GM10847 (cell line): ENCODE data around the gene SIX5.

Experiments used
- POLR2A ChIP-seq: IDR thresholded peaks from 2 replicates; pipeline ENCODE4 v1.6.1; 2011; ENCODE audit not compliant: insufficient read length; ENCODE audit errors: extremely low read depth

SIX5 gene

DNA sequence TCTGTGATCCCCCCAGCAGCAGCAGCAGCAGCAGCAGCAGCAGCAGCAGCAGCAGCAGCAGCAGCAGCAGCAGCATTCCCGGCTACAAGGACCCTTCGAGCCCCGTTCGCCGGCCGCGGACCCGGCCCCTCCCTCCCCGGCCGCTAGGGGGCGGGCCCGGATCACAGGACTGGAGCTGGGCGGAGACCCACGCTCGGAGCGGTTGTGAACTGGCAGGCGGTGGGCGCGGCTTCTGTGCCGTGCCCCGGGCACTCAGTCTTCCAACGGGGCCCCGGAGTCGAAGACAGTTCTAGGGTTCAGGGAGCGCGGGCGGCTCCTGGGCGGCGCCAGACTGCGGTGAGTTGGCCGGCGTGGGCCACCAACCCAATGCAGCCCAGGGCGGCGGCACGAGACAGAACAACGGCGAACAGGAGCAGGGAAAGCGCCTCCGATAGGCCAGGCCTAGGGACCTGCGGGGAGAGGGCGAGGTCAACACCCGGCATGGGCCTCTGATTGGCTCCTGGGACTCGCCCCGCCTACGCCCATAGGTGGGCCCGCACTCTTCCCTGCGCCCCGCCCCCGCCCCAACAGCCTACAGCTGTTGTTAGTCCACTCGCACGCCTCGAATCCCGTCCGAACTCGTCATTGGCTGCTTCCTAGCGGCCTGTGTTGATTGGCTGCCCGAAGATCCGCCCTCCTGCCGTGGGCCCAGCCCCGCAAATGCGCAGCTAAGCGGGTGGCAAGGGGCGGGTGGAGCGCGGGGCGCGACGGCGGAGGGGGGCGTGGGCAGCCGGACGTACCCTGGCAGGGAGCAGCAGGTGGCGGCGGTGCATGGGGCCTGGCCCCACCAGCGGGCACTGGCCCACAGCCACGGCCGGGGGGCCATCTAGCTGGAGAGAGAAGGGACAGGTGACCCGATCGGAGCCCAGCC, 1.4 kb upstream of the SIX5 start:
- TF ChIP-seq POLR2A, result no peak

DNA sequence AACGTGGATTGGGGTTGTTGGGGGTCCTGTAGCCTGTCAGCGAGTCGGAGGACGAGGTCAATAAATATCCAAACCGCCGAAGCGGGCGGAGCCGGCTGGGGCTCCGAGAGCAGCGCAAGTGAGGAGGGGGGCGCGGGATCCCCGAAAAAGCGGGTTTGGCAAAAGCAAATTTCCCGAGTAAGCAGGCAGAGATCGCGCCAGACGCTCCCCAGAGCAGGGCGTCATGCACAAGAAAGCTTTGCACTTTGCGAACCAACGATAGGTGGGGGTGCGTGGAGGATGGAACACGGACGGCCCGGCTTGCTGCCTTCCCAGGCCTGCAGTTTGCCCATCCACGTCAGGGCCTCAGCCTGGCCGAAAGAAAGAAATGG, 754 bp upstream of the SIX5 start:
- no peak for TF ChIP-seq POLR2A

DNA sequence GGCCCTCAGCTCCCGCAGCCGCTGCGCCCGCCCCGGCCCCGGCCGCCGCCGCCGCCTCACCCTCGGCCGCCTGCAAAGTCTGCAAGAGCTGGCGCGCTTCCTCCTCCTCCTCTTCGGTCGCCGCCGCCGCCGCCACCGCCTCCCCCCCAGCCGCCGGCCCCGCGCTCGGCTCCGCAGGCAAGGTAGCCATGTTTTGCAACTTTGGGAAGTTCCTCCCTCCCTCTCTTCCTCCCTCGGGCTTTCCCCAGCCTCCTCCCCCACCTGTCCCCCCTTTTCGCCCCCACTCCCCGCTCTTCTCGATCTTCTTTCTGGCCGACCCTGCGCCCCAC, 433 bp downstream of the SIX5 start:
- TF ChIP-seq POLR2A, result no peak

DNA sequence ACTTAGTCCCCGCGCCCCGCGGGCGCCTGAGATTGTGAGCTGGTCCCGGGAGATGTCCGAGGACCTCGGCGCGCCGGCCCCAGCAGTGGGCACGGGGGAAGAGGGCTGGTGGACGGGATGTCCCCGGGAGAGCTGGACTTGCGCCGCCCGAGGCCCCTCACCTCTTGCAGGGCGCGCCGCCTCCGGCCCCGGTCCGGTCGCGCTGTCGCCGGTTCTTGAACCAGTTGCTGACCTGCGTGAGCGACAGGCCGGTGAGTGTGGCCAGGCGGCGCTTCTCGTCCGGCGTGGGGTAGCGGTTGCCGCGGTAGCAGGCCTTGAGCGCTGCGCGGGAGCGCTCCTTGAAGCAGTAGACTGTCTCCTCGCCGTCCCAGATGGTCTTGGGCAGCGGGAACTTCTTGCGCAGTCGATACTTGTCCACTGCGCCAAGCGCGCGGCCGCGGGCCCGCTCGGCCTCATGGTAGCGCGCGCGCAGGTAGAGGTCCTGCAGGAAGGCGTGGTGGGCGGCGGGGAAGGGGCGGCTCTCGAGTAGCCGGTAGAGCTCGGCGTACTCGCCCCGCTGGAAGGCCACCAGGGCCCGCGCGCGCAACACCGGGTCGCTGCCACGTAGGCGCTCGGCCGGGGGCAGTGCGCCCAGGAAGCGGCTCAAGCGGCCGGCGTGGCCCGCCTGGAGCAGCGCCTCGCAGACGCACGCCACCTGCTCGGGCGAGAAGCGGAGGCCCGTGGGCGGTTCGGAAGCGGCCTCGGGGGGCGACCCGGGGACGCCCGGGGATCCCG, 984 bp downstream of the SIX5 start:
- peak; percentile 22 for TF ChIP-seq POLR2A

DNA sequence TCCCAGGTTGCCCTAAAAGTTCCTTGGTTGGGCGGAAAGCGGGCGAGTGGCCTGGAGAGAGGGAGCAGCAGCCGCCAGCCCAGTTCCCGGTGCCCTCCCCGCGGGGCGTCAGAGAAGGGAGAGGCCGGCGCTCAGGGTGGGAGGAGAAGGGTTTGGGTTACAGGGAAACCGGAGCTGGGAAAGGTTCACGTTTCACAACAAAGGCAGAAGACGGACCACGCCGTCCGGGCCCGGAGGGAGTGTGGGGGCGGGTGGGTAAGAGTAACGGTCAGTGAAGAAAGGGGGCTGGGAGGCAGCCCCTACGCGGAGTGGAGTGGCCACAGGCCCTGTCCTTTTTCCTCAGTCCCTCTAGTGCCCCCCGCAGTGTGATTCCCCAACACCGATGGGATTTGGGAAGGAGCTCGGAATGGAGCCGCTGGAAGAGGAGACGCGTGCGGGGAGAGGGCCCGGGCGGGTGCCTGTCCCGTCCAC, 1.6 kb downstream of the SIX5 start:
- TF ChIP-seq POLR2A, result no peak

DNA sequence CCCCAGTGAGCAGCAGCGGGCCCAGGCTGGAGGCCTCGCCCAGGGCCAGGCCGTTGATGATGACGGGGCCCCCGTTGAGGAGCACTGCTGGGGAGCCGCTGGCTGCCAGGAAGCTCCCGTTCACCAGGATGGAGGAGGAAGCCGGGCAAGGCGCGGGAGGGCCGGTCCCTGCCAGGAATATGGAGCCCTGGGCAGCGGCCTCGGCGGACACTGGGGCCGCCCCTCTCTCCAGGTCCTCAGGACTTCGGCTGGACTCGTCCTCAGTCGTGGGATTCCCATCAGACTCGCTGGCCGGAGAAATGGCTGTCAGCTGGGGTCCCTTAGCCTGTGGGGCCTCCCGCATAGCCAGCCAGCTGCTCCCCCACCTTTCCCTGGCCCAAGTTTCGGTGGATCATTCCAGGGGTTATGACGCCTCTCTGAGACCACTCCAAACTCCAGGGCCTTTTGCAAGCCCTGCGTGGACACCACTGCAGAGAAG, 2.1 kb downstream of the SIX5 start:
- TF ChIP-seq POLR2A, result no peak

DNA sequence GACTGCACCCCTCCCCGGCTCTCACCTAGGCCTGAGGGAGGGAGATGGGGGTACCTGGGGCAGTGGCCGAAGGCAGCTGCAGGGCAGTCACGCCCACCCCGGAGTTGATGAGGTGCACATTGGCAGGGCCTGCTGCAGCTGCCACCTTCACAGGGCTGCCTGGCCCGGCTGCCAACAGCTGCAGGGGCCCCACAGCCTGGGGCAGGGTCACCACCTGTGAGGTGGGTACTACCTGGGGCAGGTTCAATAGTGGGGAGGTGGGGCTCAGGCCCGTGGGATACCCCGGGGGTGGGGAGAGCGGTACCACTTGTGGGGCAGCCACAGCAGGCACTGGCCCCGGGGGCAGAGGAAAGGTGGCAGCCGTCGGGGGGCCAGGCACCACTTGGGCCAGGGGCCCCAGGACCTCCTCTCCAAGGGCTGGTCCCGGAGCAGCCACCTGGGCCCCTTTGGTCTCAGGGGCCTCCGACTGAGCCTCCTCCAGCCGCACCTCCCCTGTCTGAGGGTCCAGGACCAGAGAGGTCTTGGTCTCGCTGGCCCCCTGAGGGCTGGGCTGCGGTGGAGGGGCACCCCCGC, 2.7 kb downstream of the SIX5 start:
- no peak for TF ChIP-seq POLR2A

DNA sequence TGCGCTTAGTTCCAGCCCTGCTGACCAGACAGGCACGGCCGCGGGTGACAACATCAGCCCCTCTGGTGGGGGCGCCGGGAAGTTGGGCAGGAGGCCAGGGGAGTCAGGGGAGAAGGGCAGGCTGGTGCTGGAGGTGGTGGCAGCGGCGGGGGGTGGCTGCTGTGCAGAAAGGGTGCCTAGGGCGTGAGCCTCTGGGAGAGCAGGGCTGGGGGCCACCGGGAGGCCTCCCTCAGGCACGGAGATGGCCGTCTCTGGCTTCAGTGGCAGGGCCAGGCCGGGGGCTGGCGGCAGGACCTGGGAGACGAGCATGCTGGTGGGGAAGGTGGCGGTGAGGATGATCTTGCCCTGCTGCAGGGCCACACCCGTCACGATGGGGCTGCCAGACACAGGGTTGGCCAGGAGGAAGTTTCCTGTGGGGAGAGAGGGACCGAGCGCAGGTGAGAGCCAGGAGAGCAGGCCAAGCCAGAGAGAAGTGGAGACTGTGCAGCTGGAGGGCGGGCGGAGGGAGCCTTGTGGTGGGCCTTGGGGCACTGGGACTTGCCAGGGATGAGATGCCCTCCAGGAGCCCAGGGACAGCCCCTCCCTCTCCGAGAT, 3.3 kb downstream of the SIX5 start:
- no peak for TF ChIP-seq POLR2A

DNA sequence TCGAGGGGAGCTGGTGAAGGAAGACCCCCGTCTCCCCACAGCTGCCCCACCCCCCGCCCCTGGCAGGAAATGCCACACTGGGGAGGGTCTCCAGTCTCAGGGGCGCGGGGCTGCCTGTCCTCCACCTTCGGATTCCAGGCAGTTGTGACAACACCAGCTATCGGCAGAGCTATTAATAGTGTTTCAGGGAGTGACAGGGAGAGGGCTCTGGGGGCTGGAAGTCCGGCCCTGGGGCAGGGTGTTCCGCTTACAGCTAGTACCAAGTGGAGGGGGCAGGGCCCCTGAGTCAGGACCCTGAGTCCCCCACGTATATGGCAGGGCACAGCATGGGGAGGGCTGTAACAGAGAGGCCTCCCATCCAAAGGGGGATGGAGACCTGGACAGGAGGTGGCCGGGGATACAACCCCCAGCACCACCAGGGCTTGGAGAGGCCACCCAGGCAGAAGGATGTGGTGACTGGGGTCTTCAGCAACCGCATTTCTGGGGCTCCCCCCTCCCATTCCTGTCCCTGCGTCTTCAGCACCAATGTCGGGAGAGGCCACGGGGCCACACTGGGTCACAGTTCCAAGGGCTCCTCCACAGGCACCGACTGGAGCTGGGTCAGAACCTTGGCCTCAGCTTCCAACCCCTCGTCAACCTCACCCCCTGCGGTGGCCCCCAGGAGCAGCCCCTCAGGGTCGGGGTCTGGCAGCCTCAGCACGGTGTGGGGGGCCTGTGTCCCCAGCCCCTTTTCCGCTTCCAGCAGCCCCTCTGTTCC, 3.9 kb downstream of the SIX5 start:
- TF ChIP-seq POLR2A, result no peak

DNA sequence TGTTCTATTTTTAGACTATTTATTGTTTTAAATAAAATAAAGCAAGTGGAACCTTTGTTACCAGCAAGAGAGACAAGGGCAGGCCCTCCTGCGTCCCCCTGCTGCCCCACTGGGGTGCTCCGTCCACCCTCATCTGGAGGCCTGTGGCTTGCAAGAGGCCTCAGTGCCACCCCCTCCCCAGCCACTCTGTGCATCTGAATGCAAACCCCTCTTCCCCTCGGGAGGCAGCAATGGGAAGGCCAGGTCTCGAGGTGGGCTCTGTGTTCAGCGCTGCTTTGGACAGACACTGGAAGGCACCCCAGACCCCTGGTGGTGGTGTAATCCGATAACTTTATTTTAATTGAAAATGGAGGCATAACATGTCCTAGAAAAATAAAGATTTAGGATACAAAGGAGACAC, 4.6 kb downstream of the SIX5 start:
- no peak for TF ChIP-seq POLR2A

DNA sequence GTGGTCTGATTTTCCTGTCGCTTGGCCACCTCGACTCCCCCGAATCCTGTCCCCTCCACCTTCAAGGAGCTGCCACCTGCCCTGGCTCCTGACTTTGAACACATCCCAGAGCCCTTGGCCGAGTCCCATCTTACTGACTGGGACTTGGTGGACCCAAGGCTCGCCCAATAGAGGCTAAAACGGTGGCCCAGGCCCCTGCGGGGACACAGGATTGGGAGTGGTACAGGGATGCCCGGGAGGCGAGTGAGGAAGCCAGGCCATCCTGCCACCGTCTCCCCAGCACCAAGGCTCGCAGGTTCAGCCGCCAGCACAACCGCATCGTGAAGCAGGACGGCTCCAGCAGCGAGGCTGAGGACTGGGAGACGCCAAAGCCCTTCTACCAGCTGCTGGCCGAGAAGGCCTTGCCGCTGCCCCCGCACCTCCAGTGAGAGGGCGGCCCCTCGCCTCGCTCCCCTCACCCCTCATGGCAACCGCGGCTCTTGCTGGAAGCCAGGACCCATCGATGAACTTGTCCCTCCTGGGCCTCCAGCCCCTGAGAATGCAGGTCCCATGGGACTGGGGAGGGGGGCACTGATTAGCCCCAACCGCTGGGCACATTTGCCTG, 5.3 kb downstream of the SIX5 start:
- TF ChIP-seq POLR2A, result no peak

DNA sequence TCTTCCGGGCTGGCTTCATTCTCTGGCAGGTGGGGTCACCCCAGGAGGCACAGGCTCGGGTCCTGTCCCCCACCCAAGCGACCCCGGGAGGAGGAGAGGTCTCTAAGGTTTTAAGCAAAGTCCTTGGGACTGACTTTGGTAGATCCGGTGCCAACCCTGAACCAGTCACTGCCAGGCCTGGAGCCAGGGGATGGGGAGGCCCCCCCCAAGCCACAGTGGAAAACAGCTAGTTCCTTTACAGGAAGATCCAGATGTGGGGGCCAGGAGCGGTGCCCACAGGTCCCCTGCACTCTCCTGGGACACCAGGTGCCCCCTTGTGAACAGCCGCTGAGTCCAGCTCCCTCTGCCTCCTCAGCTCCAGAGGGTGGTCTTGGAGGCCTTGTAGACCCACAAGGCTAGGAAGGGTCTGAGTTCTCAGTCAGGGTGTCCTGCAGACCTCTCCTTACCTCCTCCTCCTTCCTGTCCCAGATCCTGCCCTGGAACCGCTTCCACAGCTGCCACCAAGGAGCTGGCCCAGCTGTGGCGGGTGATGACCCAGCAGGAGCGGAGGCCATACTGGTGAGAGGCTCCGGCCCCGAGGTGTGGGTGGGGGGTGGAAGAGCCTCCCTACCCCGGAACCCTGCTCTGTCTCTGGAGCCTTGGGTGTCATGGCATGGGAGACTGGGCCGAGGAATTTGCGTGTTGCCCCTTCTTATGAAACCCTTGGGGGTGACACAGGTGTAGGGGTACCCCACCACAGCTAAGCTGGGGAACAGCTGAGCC, 6.0 kb downstream of the SIX5 start:
- no peak for TF ChIP-seq POLR2A

DNA sequence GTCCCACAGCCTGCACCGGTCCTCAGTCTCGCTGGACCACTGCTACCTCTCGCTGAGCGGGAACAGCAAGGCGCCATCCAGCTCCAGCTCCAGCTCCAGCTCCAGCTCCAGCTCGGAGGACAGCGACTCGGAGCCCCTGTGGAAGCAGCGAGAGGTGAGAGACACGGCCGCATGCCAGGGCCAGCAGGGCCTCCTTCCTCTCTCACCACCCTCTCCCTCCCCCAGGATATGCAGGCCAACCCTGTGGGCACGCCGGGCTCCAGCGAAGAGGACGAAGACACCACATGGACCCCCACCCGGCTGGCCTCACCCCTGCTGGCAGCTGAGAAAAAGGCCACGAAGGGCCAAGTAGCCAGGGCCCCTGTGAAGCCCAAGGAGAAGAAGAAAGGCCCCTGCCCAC, 7.3 kb downstream of the SIX5 start:
- no peak for TF ChIP-seq POLR2A

DNA sequence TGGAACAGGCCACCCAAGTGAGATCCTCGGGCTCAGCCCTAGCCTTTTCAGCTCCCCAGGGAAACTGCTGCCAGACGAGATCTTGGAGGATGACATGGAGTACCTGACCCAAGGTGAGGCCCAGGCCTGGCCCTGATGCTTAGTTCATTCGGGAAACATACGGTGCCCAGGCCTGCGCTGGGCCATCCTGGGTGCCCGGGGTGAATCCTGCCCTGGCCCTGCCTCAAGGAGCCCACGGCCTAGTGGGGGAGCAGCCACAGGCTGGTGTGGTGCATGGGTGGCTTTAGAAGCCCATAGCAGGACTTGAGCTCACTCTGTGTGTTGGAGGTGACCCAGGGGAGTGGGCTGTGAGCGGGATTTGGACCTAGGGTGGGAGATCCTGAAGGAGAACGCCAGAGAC, 10.1 kb downstream of the SIX5 start:
- no peak for TF ChIP-seq POLR2A
